HG03378 (cell line): ENCODE measurements around the gene RBPJ.
"Not testable (repeated sequence)": the region's sequence is repeated elsewhere in the genome, so short reads cannot be mapped to it uniquely, and the experiment has no call there.

Experiments used
- ATAC-seq: cut with Tn5 transposase; IDR thresholded peaks from one replicate; pipeline ENCODE4 v1.9.1; 2021; ENCODE audit warnings: mild to moderate bottlenecking, moderate library complexity; ENCODE audit not compliant: unreplicated experiment

Gene RBPJ

GRCh38 chr4:26331380-26331950, 10.7 kb downstream of the RBPJ start:
- ATAC-seq = no peak

- no peak for ATAC-seq
These were observed 13.6 kb downstream of the RBPJ start for GRCh38 chr4:26334366-26334765.

- ATAC-seq = no peak
These were observed 16.8 kb downstream of the RBPJ start for GRCh38 chr4:26337612-26338011.

DNA sequence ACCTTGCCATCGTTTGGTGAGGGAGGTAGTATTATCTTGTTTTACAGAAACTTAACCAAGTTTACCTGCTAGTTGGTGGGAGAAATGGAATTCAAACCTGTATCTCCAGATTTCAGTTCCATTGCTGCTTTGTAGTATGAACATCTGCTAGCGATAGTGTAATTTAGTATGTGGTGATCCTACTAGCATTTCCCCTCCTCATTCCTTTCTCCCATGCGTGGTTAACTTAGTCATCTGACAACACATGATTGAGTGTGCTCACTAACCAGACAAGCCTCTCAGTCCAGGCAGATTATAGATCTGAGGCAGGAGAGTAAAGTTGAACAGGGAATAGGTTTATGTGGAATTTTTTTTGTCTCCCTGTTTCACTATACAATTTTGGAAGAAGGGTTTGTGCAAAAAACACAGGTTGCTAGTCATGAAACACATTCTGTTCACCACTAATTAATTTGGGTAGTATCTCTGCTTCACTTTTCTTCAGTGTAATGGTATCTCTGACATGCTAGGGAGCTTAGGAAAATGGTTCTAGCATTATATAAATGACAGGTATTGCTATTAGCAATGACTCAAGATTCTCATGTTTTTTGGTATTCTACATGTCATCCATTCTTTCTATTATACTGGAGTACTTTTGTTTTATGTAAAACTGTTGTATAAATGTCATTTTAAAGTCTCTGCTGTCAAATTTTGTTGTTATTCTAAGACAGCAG, 21.7 kb downstream of the RBPJ start:
- ATAC-seq = no peak

- no peak for ATAC-seq
These were observed 22.2 kb downstream of the RBPJ start for GRCh38 chr4:26343038-26343398.

GRCh38 chr4:26344901-26345564, 24.2 kb downstream of the RBPJ start:
- ATAC-seq = no peak

- ATAC-seq = no peak
These were observed 24.7 kb downstream of the RBPJ start for GRCh38 chr4:26345565-26345938.

DNA sequence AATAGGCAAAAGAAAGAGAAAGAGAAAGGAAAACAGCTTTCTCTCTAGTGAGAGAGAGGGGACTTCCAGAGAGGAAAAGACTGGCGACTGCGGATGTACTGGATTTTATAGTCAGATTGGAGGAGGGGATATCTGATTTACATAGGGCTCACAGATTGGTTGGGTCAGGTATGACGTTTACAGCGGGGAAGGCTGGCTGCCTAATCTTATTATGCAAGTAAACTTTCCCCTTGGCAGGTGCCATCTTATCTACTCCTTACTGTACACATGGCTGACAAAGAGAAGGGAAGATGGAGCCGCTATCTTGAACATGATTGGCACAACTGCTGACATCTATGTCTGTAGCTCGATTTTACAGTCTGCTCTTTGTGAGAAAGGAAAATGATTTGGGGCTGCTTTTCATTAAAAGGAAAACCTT, 25.4 kb downstream of the RBPJ start:
- ATAC-seq = no peak

DNA sequence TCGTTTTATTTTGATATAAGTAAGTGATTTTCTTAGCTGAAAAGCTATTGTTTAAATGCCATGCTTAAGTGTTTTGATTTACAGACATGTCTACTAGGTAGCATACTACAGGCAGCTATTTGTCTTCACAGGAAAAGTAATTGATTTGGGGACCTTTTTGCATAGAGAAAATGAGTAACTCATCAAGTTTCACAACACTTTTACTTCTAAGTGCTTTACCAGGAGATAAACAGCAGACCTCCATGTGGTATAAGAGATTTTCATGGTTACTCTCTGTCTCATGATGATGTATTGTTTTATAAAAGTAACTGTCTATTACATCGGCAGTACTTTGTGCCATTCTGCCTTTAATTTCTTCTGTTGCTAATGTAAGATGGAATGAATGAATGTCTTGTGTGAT, 28.7 kb downstream of the RBPJ start:
- no peak for ATAC-seq

GRCh38 chr4:26351685-26352084, 30.9 kb downstream of the RBPJ start:
- no peak for ATAC-seq

DNA sequence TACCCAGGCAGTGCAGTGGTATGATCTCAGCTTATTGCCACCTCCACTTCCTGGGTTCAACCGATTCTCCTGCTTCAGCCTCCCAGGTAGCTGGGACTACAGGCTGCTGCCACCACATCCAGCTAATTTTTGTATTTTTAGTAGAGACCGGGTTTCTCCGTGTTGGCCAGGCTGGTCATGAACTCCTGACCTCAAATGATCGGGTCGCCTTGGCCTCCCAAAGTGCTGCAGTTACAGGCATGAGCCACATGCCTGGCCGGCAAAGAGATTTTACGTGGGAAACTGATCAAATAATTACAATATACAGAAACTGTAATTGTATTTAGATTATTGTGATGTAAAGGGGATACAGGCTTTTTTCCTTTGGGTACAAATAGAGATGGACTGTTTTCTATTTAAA, 33.7 kb downstream of the RBPJ start:
- no peak for ATAC-seq

DNA sequence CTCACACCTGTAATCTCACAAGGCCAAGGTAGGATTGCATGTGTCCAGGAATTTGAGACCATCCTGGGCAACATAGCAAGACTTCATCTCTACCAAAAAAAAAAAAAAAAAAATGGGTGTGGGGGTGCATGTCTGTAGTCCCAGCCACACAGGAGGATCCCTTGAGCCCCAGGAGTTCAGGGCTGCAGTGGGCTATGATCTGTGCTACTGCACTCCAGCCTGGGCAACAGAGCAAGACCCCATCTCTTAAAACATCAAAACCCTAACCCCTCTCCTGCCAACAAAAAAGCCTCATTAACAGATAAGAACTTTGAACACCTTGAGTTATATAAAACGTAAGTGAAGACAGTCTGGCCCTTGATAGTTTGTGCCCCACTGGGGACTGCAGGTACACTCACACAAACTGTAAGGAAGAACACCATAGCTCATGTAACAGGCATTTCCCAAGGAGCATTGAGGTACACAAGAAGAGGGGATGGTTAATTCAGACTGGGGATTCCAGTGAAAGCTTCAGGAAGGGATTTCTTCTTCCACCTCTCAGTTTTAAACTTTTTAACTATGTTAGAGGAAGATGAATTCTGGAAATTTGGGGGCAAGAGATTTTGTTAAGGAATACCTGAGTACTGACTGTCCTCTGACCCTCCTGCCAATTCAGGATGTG, 34.7 kb downstream of the RBPJ start:
- ATAC-seq = no peak

- peak; percentile 42 for ATAC-seq
These were observed 35.3 kb downstream of the RBPJ start for GRCh38 chr4:26356081-26356501.

- ATAC-seq = not testable (repeated sequence)
These were observed 38.7 kb downstream of the RBPJ start for GRCh38 chr4:26359521-26359920.

- ATAC-seq = no peak
These were observed 39.5 kb downstream of the RBPJ start for GRCh38 chr4:26360273-26360672.

DNA sequence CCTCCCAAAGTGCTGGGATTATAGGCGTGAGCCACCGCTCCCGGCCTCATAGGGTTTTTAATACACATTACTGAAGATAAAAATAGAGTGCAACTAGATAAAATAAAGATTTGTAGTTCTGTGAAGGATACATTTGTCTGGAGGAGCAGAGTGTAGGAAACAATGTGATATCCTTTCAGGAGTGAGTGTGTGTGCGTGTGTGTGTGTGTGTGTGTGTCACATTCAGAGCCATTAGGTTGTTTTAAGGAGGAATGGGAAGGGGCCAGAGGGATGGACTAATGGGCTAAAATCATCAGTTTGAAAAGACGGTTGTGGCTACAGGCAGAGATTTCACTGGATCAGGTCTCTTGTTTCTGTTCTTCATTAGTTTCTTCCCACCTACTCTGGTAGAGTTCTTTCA, 40.0 kb downstream of the RBPJ start:
- no peak for ATAC-seq

GRCh38 chr4:26361297-26361696, 40.5 kb downstream of the RBPJ start:
- no peak for ATAC-seq

DNA sequence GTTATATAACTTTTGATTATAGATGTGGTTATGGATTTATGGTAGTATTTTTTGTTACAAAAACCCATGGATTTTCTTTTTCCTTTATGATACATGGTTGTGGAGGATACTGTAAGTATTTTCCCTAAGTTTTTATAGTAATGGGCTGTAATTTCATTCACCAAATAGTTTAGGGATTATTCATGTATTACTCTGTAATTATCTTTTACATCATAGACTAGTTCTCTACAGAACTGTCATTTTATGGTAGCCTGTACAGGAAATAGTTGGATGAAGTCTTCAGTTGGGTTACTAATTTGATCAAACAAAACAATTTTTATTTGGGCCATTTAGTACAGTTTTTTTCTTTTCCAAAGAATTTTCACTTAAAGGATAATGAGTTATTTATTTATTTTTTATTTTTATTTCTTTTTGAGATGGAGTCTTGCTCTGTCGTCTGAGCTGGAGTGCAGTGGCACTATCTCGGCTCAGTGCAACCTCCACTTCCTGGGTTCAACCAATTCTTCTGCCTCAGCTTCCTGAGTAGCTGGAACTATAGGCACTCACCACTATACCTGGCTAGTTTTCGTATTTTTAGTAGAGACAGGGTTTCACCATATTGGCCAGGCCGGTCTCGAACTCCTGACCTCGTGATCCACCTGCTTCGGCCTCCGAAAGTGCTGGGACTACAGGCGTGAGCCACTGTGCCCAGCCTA, 42.1 kb downstream of the RBPJ start:
- no peak for ATAC-seq

DNA sequence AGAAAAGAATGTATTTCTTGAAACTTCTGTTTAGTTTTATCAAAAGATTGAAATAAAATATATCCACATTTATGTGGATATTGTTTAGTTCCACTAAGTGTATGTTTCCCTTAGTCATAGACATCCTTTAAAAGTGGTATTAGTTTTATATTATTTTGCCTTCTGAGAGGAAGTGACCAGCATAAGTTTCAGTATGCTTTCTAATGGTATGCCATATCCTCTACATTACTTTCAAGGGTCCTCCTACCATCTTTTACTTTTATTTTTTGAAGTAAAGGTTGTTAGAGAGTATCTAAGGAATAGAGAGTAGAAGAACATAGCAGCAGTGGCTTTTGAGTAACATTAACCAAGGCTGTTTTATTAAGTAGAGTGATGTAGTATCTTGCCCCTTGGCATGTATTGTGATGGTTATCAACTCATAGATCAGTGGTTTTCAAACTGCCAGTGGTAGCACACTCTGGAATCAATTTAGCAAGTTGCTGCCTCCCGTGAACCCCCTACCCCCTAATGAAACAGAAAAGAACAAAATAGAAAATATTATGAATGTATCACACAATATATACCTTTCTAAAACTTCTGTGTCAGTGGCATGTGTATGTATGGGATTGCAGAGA, 44.8 kb downstream of the RBPJ start:
- ATAC-seq = peak; percentile 62

DNA sequence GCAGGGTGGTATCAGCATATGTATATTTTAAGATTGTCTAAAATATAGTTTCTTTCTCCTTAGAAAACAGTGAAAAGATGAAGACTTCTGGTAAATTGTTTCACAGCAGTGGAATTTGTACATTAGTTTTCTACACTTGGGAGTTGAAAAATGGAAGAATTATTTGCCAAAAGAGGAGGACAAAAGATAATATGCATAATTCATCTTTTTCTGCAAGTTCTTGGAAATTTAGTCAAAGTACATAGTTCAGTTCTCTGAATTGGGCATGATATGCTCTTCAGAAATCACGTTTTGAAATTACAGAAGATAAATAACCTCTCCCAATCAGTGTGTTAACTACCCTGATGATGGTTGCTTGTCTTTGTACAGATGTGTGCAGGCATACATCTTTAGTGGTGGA, 47.0 kb downstream of the RBPJ start:
- no peak for ATAC-seq

GRCh38 chr4:26368685-26369084, 47.9 kb downstream of the RBPJ start:
- no peak for ATAC-seq
